Fibroblast of the aortic adventitia (primary cell): ENCODE results near the gene TNNI2. TPM values are rescaled to one million over a fixed set of nuclear protein-coding genes. Genes with fewer than 3 reads are reported as not detected.

Experiments
- DNase-seq: peaks from one replicate; pipeline ENCODE4 v3.0.0-alpha.2; 2010; ENCODE audit warnings: low read depth
- H3K4me3 ChIP-seq: 2 replicates; pipeline ENCODE4 v1.5.1; 2011; ENCODE audit warnings: low read depth, mild to moderate bottlenecking, control low read depth, low read length, moderate library complexity
- total RNA-seq: library from RNA; depleted of rRNA; stranded (reverse); fragments of >200 nt; gene quantifications from 2 replicates; pipeline ENCODE4 v1.2.3, GENCODE V29; 2012; ENCODE audit warnings: low replicate concordance
- TF ChIP-seq, protein P1 (sequence below): IDR thresholded peaks from 2 replicates; pipeline ENCODE4 v1.5.1; 2011; ENCODE audit warnings: mild to moderate bottlenecking, low read length, control low read depth, inconsistent platforms; ENCODE audit not compliant: insufficient read depth

Gene TNNI2
- total RNA-seq, 1 donor, result not detected

DNA sequence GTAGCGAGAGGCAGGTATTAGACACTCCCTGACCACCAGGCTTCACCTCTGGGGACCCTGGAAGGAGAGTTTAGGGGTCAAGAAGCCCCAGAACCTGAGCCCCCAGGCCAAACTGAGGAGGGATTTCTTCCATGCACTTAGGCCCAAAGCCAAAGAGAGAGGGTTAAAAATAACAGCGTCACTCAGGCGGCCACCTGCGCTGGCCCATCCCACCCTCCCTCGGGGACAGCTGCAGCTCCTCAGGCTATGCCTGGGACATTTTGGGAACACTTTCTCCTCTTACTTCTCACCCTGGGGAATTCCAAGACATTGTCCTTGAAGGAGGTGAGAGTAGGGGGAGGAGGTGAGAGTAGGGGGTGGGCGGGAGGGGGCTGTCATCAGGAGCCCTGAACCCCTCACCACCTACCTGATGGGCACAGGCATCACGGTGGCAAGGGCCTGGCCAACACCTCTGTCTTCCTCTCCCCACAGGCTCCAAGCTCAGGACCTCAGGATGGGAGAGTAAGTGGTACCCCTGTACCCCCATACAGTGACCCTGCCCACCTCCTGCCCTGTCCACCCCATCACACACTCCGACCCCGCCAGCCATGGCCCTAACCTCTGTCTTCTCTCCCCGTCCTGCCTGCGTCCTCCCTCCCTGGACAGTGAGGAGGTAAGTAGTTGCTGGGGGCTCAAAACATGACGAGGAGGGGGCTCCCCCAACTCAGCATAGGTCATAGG is 583 bp downstream of the TNNI2 start:
- TF ChIP-seq, protein P1, sequence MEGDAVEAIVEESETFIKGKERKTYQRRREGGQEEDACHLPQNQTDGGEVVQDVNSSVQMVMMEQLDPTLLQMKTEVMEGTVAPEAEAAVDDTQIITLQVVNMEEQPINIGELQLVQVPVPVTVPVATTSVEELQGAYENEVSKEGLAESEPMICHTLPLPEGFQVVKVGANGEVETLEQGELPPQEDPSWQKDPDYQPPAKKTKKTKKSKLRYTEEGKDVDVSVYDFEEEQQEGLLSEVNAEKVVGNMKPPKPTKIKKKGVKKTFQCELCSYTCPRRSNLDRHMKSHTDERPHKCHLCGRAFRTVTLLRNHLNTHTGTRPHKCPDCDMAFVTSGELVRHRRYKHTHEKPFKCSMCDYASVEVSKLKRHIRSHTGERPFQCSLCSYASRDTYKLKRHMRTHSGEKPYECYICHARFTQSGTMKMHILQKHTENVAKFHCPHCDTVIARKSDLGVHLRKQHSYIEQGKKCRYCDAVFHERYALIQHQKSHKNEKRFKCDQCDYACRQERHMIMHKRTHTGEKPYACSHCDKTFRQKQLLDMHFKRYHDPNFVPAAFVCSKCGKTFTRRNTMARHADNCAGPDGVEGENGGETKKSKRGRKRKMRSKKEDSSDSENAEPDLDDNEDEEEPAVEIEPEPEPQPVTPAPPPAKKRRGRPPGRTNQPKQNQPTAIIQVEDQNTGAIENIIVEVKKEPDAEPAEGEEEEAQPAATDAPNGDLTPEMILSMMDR, result no peak
- no peak for DNase-seq
- no peak overlapping the region for H3K4me3 ChIP-seq

GRCh38 chr11:1839924-1840779 is 1.4 kb downstream of the TNNI2 start:
- no peak overlapping the region for H3K4me3 ChIP-seq
- no peak for DNase-seq
- TF ChIP-seq, protein P1, result no peak

- TF ChIP-seq, protein P1, result no peak
- no peak overlapping the region for H3K4me3 ChIP-seq
- no peak for DNase-seq
Observed at GRCh38 chr11:1840780-1841480, 2.1 kb downstream of the TNNI2 start.

- no peak for DNase-seq
- TF ChIP-seq, protein P1, result no peak
- no peak overlapping the region for H3K4me3 ChIP-seq
Observed at GRCh38 chr11:1841511-1842148, 2.8 kb downstream of the TNNI2 start.

- TF ChIP-seq, protein P1, result no peak
- no peak for DNase-seq
- no peak overlapping the region for H3K4me3 ChIP-seq
Observed at GRCh38 chr11:1842149-1843097, 3.6 kb downstream of the TNNI2 start.
